NT2/D1 (cell line): ENCODE data around the gene SLC12A8.

ENCODE experiments used
- YY1 ChIP-seq: IDR thresholded peaks from 2 replicates; pipeline ENCODE4 v1.6.1; 2011; ENCODE audit not compliant: insufficient read length, insufficient read depth
- ZNF274 ChIP-seq: IDR thresholded peaks from 2 replicates; pipeline ENCODE4 v1.6.1; 2011; ENCODE audit warnings: mild to moderate bottlenecking, low read depth, low read length

DNA sequence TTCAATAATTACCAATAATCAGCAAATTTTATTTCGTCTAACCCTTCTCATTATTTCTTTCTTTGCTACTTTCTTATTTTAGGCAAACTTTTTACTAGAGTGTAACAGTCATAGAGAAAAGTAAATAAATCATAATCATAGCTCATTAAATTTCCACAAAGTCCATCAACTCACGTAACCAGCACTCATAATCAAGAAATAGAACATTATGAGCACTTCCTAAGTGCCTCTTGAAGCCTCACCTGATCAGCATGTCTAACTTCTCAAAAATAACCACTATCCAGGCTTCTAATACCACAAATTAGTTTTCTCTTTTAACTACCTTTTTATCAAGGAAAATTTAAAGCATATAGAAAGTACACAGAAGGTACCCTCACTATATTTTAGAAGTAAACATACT is 38.4 kb upstream of the SLC12A8 start:
- no peak for TF ChIP-seq ZNF274
- no peak for TF ChIP-seq YY1
